BJ (cell line): ENCODE measurements around the gene BCL6. TPM values are rescaled to one million over a fixed set of nuclear protein-coding genes. Genes with fewer than 3 reads are reported as not detected.

ENCODE experiments used
- CTCF ChIA-PET: fragments of 350-600 bp; formaldehyde crosslinking; extraction: SDS; loops from one replicate; lab custom pipeline; 2021; ENCODE audit warnings: antibody characterized with exemption, inconsistent platforms; lab: Yijun Ruan, JAX
- POLR2A ChIA-PET: fragments of 300-600 bp; sonication (Branson Sonifier 250); formaldehyde crosslinking; extraction: SDS; loops from one replicate; lab custom pipeline; 2021; ENCODE audit warnings: antibody characterized with exemption; lab: Charles Lee
- DNase-seq: peaks from one replicate; pipeline ENCODE4 v3.0.0-alpha.2; 2011; ENCODE audit warnings: low read depth
- H3K27me3 ChIP-seq: 2 replicates; pipeline ENCODE4 v1.6.0; 2011; ENCODE audit warnings: low read length; ENCODE audit not compliant: control insufficient read depth, insufficient read depth
- H3K36me3 ChIP-seq: 2 replicates; pipeline ENCODE4 v1.5.1; 2011; ENCODE audit warnings: low read length; ENCODE audit not compliant: control insufficient read depth, insufficient read depth
- H3K4me3 ChIP-seq: 2 replicates; pipeline ENCODE4 v1.5.1; 2011; ENCODE audit warnings: low read depth, mild to moderate bottlenecking, control low read depth, low read length
- CTCF ChIP-seq: IDR thresholded peaks from 2 replicates; pipeline ENCODE4 v1.5.1; 2011; ENCODE audit warnings: low read depth, mild to moderate bottlenecking, control low read depth, inconsistent platforms, low read length, moderate library complexity; ENCODE audit not compliant: insufficient read depth
- polyA plus RNA-seq: library from polyadenylated mRNA; depleted of rRNA; stranded (reverse); fragments of >200 nt; gene quantifications from 2 replicates; pipeline ENCODE4 v1.2.3, GENCODE V29; 2011

The BCL6 gene
- polyA plus RNA-seq, 1 experiment: 14.1 TPM

- peak; percentile 86 for TF ChIP-seq CTCF
- Histone ChIP-seq H3K4me3 (peak overlapping the region; percentile 45), H3K36me3 (0 out of 2 replicates have a peak, but pooled peaks cover under 1% of the 10 kb centered on the region), H3K27me3 (no peaks in the 10 kb centered on the region)
- CTCF ChIA-PET: interaction anchor here (0.6 to 5.6 kb wide), 132 partner anchors 9 to 1493 kb away, joined by 3 to 250 read pairs (median 3); partner anchors contain the start of gene LPP
- POLR2A ChIA-PET: interaction anchor here (0.6 to 1.2 kb wide), 3 partner anchors 413 to 530 kb away, joined by 3 to 7 read pairs (median 4); no protein-coding TSS in a partner anchor
- DNase-seq: peak; percentile 83
Measured at GRCh38 chr3:187740421-187741399, 4.6 kb downstream of the BCL6 start.

- TF ChIP-seq CTCF: peak; percentile 84
- Histone ChIP-seq H3K27me3 (no peaks in the 10 kb centered on the region), H3K36me3 (0 out of 2 replicates have a peak, but pooled peaks cover 1% of the 10 kb centered on the region), H3K4me3 (peak overlapping the region; percentile 45)
- ChIA-PET CTCF (interaction anchor here (0.6 to 5.6 kb wide), 124 partner anchors 9 to 1494 kb away, joined by 3 to 250 read pairs (median 4); partner anchors contain the start of gene LPP), POLR2A (interaction anchor here (0.5 to 1.2 kb wide), 4 partner anchors 27 to 531 kb away, joined by 4 to 32 read pairs (median 6); no protein-coding TSS in a partner anchor)
- peak; percentile 79 for DNase-seq
Measured at GRCh38 chr3:187739561-187740332, 5.5 kb downstream of the BCL6 start.

GRCh38 chr3:187739094-187739560 is 6.1 kb downstream of the BCL6 start:
- Histone ChIP-seq H3K36me3 (0 out of 2 replicates have a peak, but pooled peaks cover 1% of the 10 kb centered on the region), H3K27me3 (no peaks in the 10 kb centered on the region), H3K4me3 (peak overlapping the region; percentile 45)
- DNase-seq: no peak
- TF ChIP-seq CTCF: no peak
- CTCF ChIA-PET: interaction anchor here (0.6 to 5.6 kb wide), 46 partner anchors 9 to 1494 kb away, joined by 3 to 250 read pairs (median 5); partner anchors contain the start of gene LPP
- POLR2A ChIA-PET: interaction anchor here (0.5 kb wide), 1 partner anchor 28 kb away, joined by 4 read pairs; no protein-coding TSS in a partner anchor

GRCh38 chr3:187738331-187739093 is 6.8 kb downstream of the BCL6 start:
- TF ChIP-seq CTCF: peak; percentile 77
- ChIA-PET POLR2A (interaction anchor here (0.6 kb wide), 1 partner anchor 656 kb away, joined by 5 read pairs; no protein-coding TSS in a partner anchor), CTCF (interaction anchor here (0.5 to 5.6 kb wide), 38 partner anchors 8 to 1495 kb away, joined by 3 to 250 read pairs (median 4); partner anchors contain the start of genes LPP and RTP2)
- Histone ChIP-seq H3K36me3 (peaks cover 4% of the 10 kb centered on the region), H3K27me3 (no peaks in the 10 kb centered on the region), H3K4me3 (peak overlapping the region; percentile 45)
- no peak for DNase-seq
